HCT116 (cell line): ENCODE measurements around the gene SLC22A23. TPM values are rescaled to one million over a fixed set of nuclear protein-coding genes. Genes with fewer than 3 reads are reported as not detected.

Experiments
- ATAC-seq: fragments of 200-7000 bp; cut with Tn5 transposase; 2 replicates; pipeline ENCODE4 v1.9.1; 2020; ENCODE audit warnings: mild to moderate bottlenecking, moderate library complexity
- BruUV-seq: library from RNA; stranded (reverse); fragments of 400-500 nt; replicated peaks from 2 replicates; lab custom pipeline; 2021; lab: Mats Ljungman, UMichigan
- CTCF ChIA-PET: fragments of 300-600 bp; sonication (Branson Sonifier 250); formaldehyde crosslinking; loops from one replicate; lab custom pipeline; 2021; ENCODE audit warnings: antibody characterized with exemption; lab: Charles Lee
- POLR2A ChIA-PET: fragments of 300-600, 350-600 bp; sonication (Branson Sonifier 250); formaldehyde crosslinking; loops from one replicate; lab custom pipeline; 2021; ENCODE audit warnings: antibody characterized with exemption; lab: Charles Lee
- RAD21 ChIA-PET, 2 experiments: fragments of 300-600 bp; sonication (Branson Sonifier 250); formaldehyde crosslinking; loops; one replicate each; lab custom pipeline; 2023; ENCODE audit warnings: low total read pairs in 2 of 2; ENCODE audit not compliant: uncharacterized antibody in 2 of 2, unreplicated experiment in 2 of 2, low non-redundant PET in 1 of 2; lab: Charles Lee
- DNase-seq: peaks from one replicate; pipeline ENCODE4 v3.0.0-alpha.2; 2010; ENCODE audit warnings: low read depth, low spot score
- H2AFZ ChIP-seq: fragments of 200-600 bp; shearing (Covaris generic), sonication (generic); 2 replicates; pipeline ENCODE4 v1.6.1; 2017; ENCODE audit warnings: low read depth, mixed run types, mixed read lengths, antibody characterized with exemption, low read length; ENCODE audit not compliant: poor library complexity, severe bottlenecking
- H3K27ac ChIP-seq: 2 replicates; pipeline ENCODE4 v1.5.1; 2012; ENCODE audit warnings: low read depth, low read length
- H3K27me3 ChIP-seq: fragments of 200-600 bp; sonication (generic); 2 replicates; pipeline ENCODE4 v1.6.1; 2016; ENCODE audit warnings: mixed run types, low read length, mixed read lengths; ENCODE audit not compliant: insufficient read depth
- H3K36me3 ChIP-seq, 2 experiments: fragments of 200-500 bp in 1 of 2; fragments of 200-600 bp in 1 of 2; sonication (Bioruptor generic) in 1 of 2; sonication (generic) in 1 of 2; 2 replicates each; pipeline versions ENCODE4 v1.5.1 to v1.6.1; 2014 to 2016; ENCODE audit warnings: low read length in 2 of 2, inconsistent platforms in 1 of 2, mixed read lengths in 1 of 2, mixed run types in 1 of 2; ENCODE audit not compliant: insufficient read depth in 2 of 2, control insufficient read depth in 1 of 2
- H3K4me1 ChIP-seq, 2 experiments: fragments of 200-600 bp in 1 of 2; sonication (generic) in 1 of 2; 2 replicates each; pipeline versions ENCODE4 v1.5.1 to v1.6.1; 2012 to 2017; ENCODE audit warnings: low read length in 2 of 2, inconsistent platforms in 1 of 2, mild to moderate bottlenecking in 1 of 2, mixed read lengths in 1 of 2, mixed run types in 1 of 2, moderate library complexity in 1 of 2; ENCODE audit not compliant: insufficient read depth in 2 of 2, control insufficient read depth in 1 of 2
- H3K4me2 ChIP-seq: fragments of 200-600 bp; sonication (generic); 2 replicates; pipeline ENCODE4 v1.6.1; 2017; ENCODE audit warnings: mixed run types, low read length, mixed read lengths
- H3K4me3 ChIP-seq, 2 experiments: fragments of 200-600 bp in 1 of 2; sonication (generic) in 1 of 2; replicated peaks in 1 of 2; 2 replicates each; pipeline ENCODE4 v1.5.1; 2011 to 2016; ENCODE audit warnings: low read length in 2 of 2, control low read depth in 1 of 2, low read depth in 1 of 2, mild to moderate bottlenecking in 1 of 2, mixed read lengths in 1 of 2, mixed run types in 1 of 2
- H3K79me2 ChIP-seq: fragments of 200-600 bp; sonication (generic); 2 replicates; pipeline ENCODE4 v1.6.1; 2017; ENCODE audit warnings: mild to moderate bottlenecking, mixed run types, low read length, moderate library complexity, mixed read lengths; ENCODE audit not compliant: insufficient read depth
- H3K9ac ChIP-seq: fragments of 200-600 bp; sonication (generic); 2 replicates; pipeline ENCODE4 v1.6.1; 2016; ENCODE audit warnings: low read length, mixed read lengths
- H3K9me2 ChIP-seq: fragments of 200-600 bp; sonication (generic), shearing (Covaris generic); 2 replicates; pipeline ENCODE4 v1.6.1; 2017; ENCODE audit warnings: mixed run types, mild to moderate bottlenecking, moderate library complexity; ENCODE audit not compliant: insufficient read depth
- H3K9me3 ChIP-seq, 2 experiments: fragments of 200-500 bp in 1 of 2; fragments of 200-600 bp in 1 of 2; sonication (Bioruptor generic) in 1 of 2; sonication (generic) in 1 of 2; 2 replicates each; pipeline ENCODE4 v1.6.1; 2014 to 2017; ENCODE audit warnings: low read length in 2 of 2, mixed read lengths in 2 of 2, inconsistent platforms in 1 of 2, low read depth in 1 of 2, mild to moderate bottlenecking in 1 of 2, mixed run types in 1 of 2, moderate library complexity in 1 of 2; ENCODE audit not compliant: control insufficient read depth in 1 of 2, insufficient read depth in 1 of 2
- H4K20me1 ChIP-seq: fragments of 200-600 bp; sonication (generic), shearing (Covaris generic); 2 replicates; pipeline ENCODE4 v1.6.1; 2017; ENCODE audit warnings: mixed run types, mild to moderate bottlenecking, moderate library complexity; ENCODE audit not compliant: insufficient read depth
- CBX3 ChIP-seq: IDR thresholded peaks from 2 replicates; pipeline ENCODE4 v1.6.1; 2012; ENCODE audit warnings: low read depth
- CEBPB ChIP-seq: IDR thresholded peaks from 2 replicates; pipeline ENCODE4 v1.6.1; 2012; ENCODE audit warnings: low read depth
- EGR1 ChIP-seq: IDR thresholded peaks from 2 replicates; pipeline ENCODE4 v1.6.1; 2012; ENCODE audit warnings: low read depth
- EZH2 ChIP-seq: fragments of 200-600 bp; sonication (generic); IDR thresholded peaks from 2 replicates; pipeline ENCODE4 v1.6.1; 2017; ENCODE audit warnings: antibody characterized with exemption, mixed run types
- EZH2phosphoT487 ChIP-seq: fragments of 200-600 bp; IDR thresholded peaks from 2 replicates; pipeline ENCODE4 v1.6.1; 2018; ENCODE audit warnings: antibody characterized with exemption, borderline replicate concordance
- FOSL1 ChIP-seq: IDR thresholded peaks from 2 replicates; pipeline ENCODE4 v1.6.1; 2012; ENCODE audit warnings: low read depth
- JUND ChIP-seq: IDR thresholded peaks from 2 replicates; pipeline ENCODE4 v1.6.1; 2012
- MAX ChIP-seq: IDR thresholded peaks from 2 replicates; pipeline ENCODE4 v1.6.1; 2012
- POLR2A ChIP-seq: IDR thresholded peaks from 2 replicates; pipeline ENCODE4 v1.7.0; 2011; ENCODE audit warnings: borderline replicate concordance; ENCODE audit not compliant: insufficient read depth, insufficient read length; ENCODE audit errors: extremely low read depth
- POLR2AphosphoS5 ChIP-seq: IDR thresholded peaks from 2 replicates; pipeline ENCODE4 v1.6.1; 2011; ENCODE audit warnings: mild to moderate bottlenecking, low read depth, low read length, moderate library complexity
- RAD21 ChIP-seq: IDR thresholded peaks from 2 replicates; pipeline ENCODE4 v1.6.1; 2012; ENCODE audit warnings: low read depth, mild to moderate bottlenecking
- SIN3A ChIP-seq: IDR thresholded peaks from 2 replicates; pipeline ENCODE4 v1.6.1; 2012; ENCODE audit warnings: low read depth
- SRF ChIP-seq: IDR thresholded peaks from 2 replicates; pipeline ENCODE4 v1.6.1; 2012; ENCODE audit warnings: low read depth
- YY1 ChIP-seq: IDR thresholded peaks from 2 replicates; pipeline ENCODE4 v1.6.1; 2011; ENCODE audit warnings: low read length, low read depth, moderate library complexity, mild to moderate bottlenecking; ENCODE audit not compliant: insufficient replicate concordance; ENCODE audit errors: extremely low read depth
- ZFX ChIP-seq: fragments of 450-650 bp; IDR thresholded peaks from 2 replicates; pipeline ENCODE4 v1.6.1; 2017
- ZNF274 ChIP-seq: fragments of 200-500 bp; sonication (Bioruptor generic); IDR thresholded peaks from 2 replicates; pipeline ENCODE4 v1.6.1; 2014; ENCODE audit warnings: mild to moderate bottlenecking, low read depth, low read length, inconsistent platforms
- intact Hi-C: fragments of 100-400 bp; cut with micrococcal nuclease; formaldehyde crosslinking; loops from 2 replicates; pipeline ENCODE4 v1.10.0; 2022
- total RNA-seq: library from RNA; stranded (reverse); gene quantifications from one replicate; pipeline ENCODE4 v1.2.1, GENCODE V29; 2021; ENCODE audit not compliant: unreplicated experiment
- TF ChIP-seq, protein P1 (sequence below): IDR thresholded peaks from 2 replicates; pipeline ENCODE4 v1.6.1; 2012

The SLC22A23 gene
- total RNA-seq, 1 experiment from 2014 or later = 11.5 TPM

DNA sequence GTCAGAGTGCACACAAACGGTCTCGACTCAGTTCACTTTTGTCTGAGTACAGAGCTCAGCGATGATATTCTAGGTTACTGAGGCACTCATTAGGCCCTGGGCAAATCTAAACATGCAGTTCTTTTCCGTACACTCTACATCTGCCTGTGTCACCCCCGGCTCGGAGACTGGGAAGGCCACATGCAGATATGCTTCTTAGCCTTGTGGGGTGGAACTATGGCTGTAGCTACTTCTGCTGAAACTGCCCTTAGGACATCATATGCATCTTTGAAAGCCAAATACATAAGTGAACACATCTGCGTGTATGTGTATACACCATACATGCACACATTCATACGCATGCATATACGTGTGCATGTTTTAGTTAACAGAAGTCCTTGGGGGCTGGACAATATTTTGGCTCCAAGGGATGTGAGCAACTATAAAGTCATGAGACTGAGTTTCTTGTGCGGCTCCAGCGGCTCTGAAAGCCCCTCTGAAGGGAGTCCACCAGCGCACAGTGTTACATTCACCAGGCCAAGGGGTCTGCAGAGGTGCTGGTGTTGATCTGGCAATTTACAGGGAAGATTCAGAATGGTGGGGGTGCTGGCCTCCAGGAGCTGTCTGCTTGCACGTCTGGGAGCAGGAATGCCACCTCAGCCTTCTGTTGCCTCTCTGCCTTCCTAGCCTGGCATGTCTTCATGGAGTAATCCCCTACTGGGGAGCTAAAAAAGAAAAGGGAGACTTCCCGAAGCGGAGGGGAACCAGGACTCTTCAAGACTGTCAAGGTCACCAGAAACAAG lies 166.5 kb downstream of the SLC22A23 start:
- H3K9ac ChIP-seq = no peak overlapping the region
- no peak overlapping the region for H3K4me3 ChIP-seq
- H4K20me1 ChIP-seq = no peaks in the 10 kb centered on the region
- no peaks in the 10 kb centered on the region for H3K4me1 ChIP-seq
- H3K27me3 ChIP-seq = no peaks in the 10 kb centered on the region
- H3K9me3 ChIP-seq = no peaks in the 10 kb centered on the region
- no peak overlapping the region for H2AFZ ChIP-seq
- no peak overlapping the region for H3K27ac ChIP-seq
- CTCF ChIA-PET = no interaction called here
- TF ChIP-seq SRF = no peak
- no peak for TF ChIP-seq POLR2AphosphoS5
- TF ChIP-seq YY1 = no peak
- no peak for TF ChIP-seq CEBPB
- TF ChIP-seq POLR2A = no peak
- TF ChIP-seq, protein P1, sequence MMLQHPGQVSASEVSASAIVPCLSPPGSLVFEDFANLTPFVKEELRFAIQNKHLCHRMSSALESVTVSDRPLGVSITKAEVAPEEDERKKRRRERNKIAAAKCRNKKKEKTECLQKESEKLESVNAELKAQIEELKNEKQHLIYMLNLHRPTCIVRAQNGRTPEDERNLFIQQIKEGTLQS = no peak
- no peak for TF ChIP-seq RAD21
- no peak for TF ChIP-seq EZH2
- no TSS peak for BruUV-seq
- ATAC-seq (no peak), DNase-seq (no peak)
- H3K4me2 ChIP-seq = no peak overlapping the region
- H3K36me3 ChIP-seq = no peaks in the 10 kb centered on the region
- RAD21 ChIA-PET = no interaction called here
- H3K79me2 ChIP-seq = no peaks in the 10 kb centered on the region
- H3K9me2 ChIP-seq = no peaks in the 10 kb centered on the region
- POLR2A ChIA-PET = no interaction called here
- intact Hi-C loops = no loop called here

DNA sequence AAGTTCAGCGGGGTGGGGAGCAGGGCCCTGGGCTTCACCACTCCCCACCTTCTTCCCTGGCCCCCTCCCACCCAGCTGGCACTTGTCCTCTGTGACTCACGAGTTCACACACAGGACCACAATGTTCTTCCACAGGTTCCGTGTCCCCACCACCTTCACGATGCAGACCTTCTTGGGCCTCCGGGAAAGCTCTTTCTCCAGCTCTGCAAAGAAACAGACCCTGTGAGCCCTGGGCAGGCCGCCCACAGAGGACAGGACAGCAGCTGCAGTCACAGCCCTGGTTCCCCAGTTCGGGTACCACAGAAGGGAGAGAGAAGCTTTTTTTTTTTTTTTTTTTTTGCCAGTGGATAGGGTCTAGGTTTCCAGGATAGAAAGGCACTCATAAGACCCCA lies 167.2 kb downstream of the SLC22A23 start:
- ChIA-PET RAD21 (no interaction called here), POLR2A (no interaction called here), CTCF (no interaction called here)
- Histone ChIP-seq H3K9ac (no peak overlapping the region), H4K20me1 (no peaks in the 10 kb centered on the region), H3K4me3 (no peak overlapping the region), H3K9me2 (no peaks in the 10 kb centered on the region), H3K27ac (no peak overlapping the region), H3K9me3 (no peaks in the 10 kb centered on the region), H3K79me2 (no peaks in the 10 kb centered on the region), H3K36me3 (no peaks in the 10 kb centered on the region), H2AFZ (no peak overlapping the region), H3K27me3 (no peaks in the 10 kb centered on the region), H3K4me2 (no peak overlapping the region), H3K4me1 (no peaks in the 10 kb centered on the region)
- TF ChIP-seq EZH2phosphoT487 = no peak
- no peak for TF ChIP-seq MAX
- no peak for TF ChIP-seq EGR1
- no peak for TF ChIP-seq ZNF274
- no peak for TF ChIP-seq ZFX
- TF ChIP-seq JUND = no peak
- TF ChIP-seq YY1 = no peak
- TF ChIP-seq POLR2AphosphoS5 = no peak
- TF ChIP-seq SIN3A = no peak
- TF ChIP-seq FOSL1 = no peak
- no peak for TF ChIP-seq CEBPB
- TF ChIP-seq CBX3 = no peak
- ATAC-seq (no peak), DNase-seq (no peak)
- intact Hi-C loops = no loop called here
- BruUV-seq = no TSS peak
